Measurements from ENCODE around the gene SUPT3H. TPM values are rescaled to one million over a fixed set of nuclear protein-coding genes. Genes with fewer than 3 reads are reported as not detected.

SUPT3H gene
- total RNA-seq, 1 donor from 2014 or later = 23.2 TPM

DNA sequence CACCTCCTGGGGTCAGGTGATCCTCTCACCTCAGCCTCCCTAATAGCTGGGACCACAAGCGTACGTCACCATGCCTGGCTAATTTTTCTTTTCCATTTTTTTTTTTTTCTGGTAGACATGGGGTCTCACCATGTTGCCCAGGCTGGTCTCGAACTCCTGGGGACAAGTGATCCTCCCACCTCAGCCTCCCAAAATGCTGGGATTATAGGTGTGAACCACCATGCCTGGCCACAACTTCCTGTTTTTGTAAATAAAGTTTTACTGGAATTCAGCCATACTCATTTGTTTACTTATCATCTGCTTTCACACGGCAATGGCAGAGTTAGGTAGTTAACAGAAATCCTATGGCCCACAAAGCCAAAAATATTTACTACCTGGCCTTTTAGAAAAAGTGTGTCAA, 57.4 kb downstream of the SUPT3H start:
- DNase-seq (ENCODE audit: low spot score in 2 of 2, unreplicated experiment in 2 of 2) = no peak
- Mint-ChIP-seq H3K4me1 (peaks cover 8% of the 10 kb centered on the region), H3K9me3 (peaks cover 18% of the 10 kb centered on the region), H3K27ac (no peak overlapping the region), H3K27me3 (ENCODE audit: low read depth) (no peaks in the 10 kb centered on the region), H3K36me3 (peaks cover 17% of the 10 kb centered on the region), H3K4me3 (no peak overlapping the region)
- TF ChIP-seq, protein P1, sequence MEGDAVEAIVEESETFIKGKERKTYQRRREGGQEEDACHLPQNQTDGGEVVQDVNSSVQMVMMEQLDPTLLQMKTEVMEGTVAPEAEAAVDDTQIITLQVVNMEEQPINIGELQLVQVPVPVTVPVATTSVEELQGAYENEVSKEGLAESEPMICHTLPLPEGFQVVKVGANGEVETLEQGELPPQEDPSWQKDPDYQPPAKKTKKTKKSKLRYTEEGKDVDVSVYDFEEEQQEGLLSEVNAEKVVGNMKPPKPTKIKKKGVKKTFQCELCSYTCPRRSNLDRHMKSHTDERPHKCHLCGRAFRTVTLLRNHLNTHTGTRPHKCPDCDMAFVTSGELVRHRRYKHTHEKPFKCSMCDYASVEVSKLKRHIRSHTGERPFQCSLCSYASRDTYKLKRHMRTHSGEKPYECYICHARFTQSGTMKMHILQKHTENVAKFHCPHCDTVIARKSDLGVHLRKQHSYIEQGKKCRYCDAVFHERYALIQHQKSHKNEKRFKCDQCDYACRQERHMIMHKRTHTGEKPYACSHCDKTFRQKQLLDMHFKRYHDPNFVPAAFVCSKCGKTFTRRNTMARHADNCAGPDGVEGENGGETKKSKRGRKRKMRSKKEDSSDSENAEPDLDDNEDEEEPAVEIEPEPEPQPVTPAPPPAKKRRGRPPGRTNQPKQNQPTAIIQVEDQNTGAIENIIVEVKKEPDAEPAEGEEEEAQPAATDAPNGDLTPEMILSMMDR (IDR thresholded peaks at IDR 0.05; ENCODE audit: unreplicated experiment) = no peak

GRCh38 chr6:45314146-45314545, 63.6 kb downstream of the SUPT3H start:
- TF ChIP-seq, protein P1 (IDR thresholded peaks at IDR 0.05; ENCODE audit: unreplicated experiment) = no peak
- no peak overlapping the region for H3K4me3 Mint-ChIP-seq
- no peaks in the 10 kb centered on the region for H3K27me3 Mint-ChIP-seq (ENCODE audit: low read depth)
- H3K4me1 Mint-ChIP-seq = no peaks in the 10 kb centered on the region
- peaks cover 48% of the 10 kb centered on the region for H3K36me3 Mint-ChIP-seq
- H3K27ac Mint-ChIP-seq = no peak overlapping the region
- peaks cover 63% of the 10 kb centered on the region for H3K9me3 Mint-ChIP-seq
- no peak for DNase-seq (ENCODE audit: low spot score in 2 of 2, unreplicated experiment in 2 of 2)

DNA sequence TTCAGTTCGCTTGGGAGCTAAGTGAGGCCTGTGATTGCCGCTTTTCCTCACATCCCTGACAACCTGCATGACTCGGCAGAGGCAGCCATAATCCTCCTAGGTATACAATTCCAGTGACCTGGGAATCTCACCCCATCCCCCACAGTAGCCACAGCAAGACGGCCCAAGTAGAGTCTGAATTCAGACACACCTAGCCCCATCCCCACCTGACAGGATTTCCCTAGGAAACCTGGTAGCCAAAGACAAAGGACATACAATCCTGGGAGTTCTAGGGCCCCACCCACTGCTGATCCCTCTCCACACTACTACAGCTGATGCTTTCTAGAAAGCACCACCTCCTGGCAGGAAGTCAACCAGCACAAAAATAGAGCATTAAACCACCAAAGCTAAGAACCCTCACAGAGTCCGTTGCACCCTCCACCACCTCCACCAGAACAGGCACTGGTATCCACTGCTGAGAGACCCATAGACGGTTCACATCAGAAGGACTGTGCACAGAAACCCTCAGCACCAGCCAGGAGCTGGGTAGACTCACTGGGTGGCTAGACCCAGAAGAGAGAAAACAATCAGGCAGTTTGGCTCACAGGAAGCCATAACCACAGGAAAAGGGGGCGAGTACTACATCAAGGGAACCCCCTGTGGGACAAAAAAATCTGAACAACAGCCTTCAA, 67.5 kb downstream of the SUPT3H start:
- Mint-ChIP-seq H3K27me3 (ENCODE audit: low read depth) (no peaks in the 10 kb centered on the region), H3K4me1 (no peaks in the 10 kb centered on the region), H3K36me3 (peaks cover 55% of the 10 kb centered on the region), H3K4me3 (no peak overlapping the region), H3K27ac (no peak overlapping the region), H3K9me3 (peaks cover 69% of the 10 kb centered on the region)
- no peak for DNase-seq (ENCODE audit: low spot score in 2 of 2, unreplicated experiment in 2 of 2)
- TF ChIP-seq, protein P1 (IDR thresholded peaks at IDR 0.05; ENCODE audit: unreplicated experiment) = no peak

GRCh38 chr6:45305546-45305945, 72.2 kb downstream of the SUPT3H start:
- Mint-ChIP-seq H3K27me3 (ENCODE audit: low read depth) (no peaks in the 10 kb centered on the region), H3K36me3 (peaks cover 44% of the 10 kb centered on the region), H3K27ac (no peak overlapping the region), H3K4me1 (no peaks in the 10 kb centered on the region), H3K4me3 (no peak overlapping the region), H3K9me3 (peaks cover 47% of the 10 kb centered on the region)
- no peak for DNase-seq (ENCODE audit: low spot score in 2 of 2, unreplicated experiment in 2 of 2)
- TF ChIP-seq, protein P1 (IDR thresholded peaks at IDR 0.05; ENCODE audit: unreplicated experiment) = no peak

- TF ChIP-seq, protein P1 (IDR thresholded peaks at IDR 0.05; ENCODE audit: unreplicated experiment) = no peak
- H3K36me3 Mint-ChIP-seq = peaks cover 25% of the 10 kb centered on the region
- no peak overlapping the region for H3K4me3 Mint-ChIP-seq
- H3K9me3 Mint-ChIP-seq = peaks cover 32% of the 10 kb centered on the region
- H3K27me3 Mint-ChIP-seq (ENCODE audit: low read depth) = no peaks in the 10 kb centered on the region
- DNase-seq (ENCODE audit: low spot score in 2 of 2, unreplicated experiment in 2 of 2) = no peak
- H3K27ac Mint-ChIP-seq = no peak overlapping the region
- H3K4me1 Mint-ChIP-seq = peaks cover 2% of the 10 kb centered on the region
These were observed 74.9 kb downstream of the SUPT3H start for GRCh38 chr6:45302832-45303231.
